Measurements from ENCODE around the gene PRIMA1.

DNA sequence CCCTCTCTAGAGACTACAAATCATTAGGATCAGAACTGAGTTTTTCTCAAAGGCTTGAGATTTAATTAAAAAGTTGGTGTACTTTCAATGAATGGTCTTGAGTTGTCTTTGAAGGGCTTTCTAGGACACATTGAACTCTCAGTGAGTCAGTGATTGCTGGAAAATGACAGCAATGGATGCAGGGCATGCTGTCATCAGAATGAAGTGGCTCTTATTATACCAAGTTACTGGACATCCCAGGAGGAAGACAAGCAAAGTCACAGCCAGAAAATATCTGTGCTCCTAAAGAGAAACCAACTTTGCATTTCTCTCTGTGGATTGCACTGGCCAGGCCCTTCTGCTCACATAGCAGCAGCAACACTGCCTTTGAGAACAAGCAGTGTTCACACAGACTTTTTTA lies 112.6 kb downstream of the PRIMA1 start:
- TF ChIP-seq, protein P1, sequence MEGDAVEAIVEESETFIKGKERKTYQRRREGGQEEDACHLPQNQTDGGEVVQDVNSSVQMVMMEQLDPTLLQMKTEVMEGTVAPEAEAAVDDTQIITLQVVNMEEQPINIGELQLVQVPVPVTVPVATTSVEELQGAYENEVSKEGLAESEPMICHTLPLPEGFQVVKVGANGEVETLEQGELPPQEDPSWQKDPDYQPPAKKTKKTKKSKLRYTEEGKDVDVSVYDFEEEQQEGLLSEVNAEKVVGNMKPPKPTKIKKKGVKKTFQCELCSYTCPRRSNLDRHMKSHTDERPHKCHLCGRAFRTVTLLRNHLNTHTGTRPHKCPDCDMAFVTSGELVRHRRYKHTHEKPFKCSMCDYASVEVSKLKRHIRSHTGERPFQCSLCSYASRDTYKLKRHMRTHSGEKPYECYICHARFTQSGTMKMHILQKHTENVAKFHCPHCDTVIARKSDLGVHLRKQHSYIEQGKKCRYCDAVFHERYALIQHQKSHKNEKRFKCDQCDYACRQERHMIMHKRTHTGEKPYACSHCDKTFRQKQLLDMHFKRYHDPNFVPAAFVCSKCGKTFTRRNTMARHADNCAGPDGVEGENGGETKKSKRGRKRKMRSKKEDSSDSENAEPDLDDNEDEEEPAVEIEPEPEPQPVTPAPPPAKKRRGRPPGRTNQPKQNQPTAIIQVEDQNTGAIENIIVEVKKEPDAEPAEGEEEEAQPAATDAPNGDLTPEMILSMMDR (IDR thresholded peaks at IDR 0.05): no peak
- no peak for TF ChIP-seq POLR2A (IDR thresholded peaks at IDR 0.05)

Data from esophagus squamous epithelium (tissue), 4 donors.